Mesothelial cell of epicardium (in vitro differentiated cells): ENCODE results near the gene UBE2J2. TPM values are rescaled to one million over a fixed set of nuclear protein-coding genes. Genes with fewer than 3 reads are reported as not detected.

ENCODE experiments used
- DNase-seq, 2 experiments: peaks; one replicate each; pipeline ENCODE4 v3.0.0; 2021; ENCODE audit warnings: low spot score in 2 of 2; ENCODE audit not compliant: unreplicated experiment in 2 of 2
- H3K27ac Mint-ChIP-seq: 2 replicates; pipeline ENCODE4 v1.8.0; 2021; ENCODE audit warnings: mixed read lengths
- H3K27me3 Mint-ChIP-seq: 2 replicates; pipeline ENCODE4 v1.8.0; 2021; ENCODE audit warnings: low read depth, mixed read lengths
- H3K36me3 Mint-ChIP-seq: 2 replicates; pipeline ENCODE4 v1.8.0; 2021; ENCODE audit warnings: mixed read lengths
- H3K4me1 Mint-ChIP-seq: 2 replicates; pipeline ENCODE4 v1.8.0; 2021; ENCODE audit warnings: mixed read lengths
- H3K4me3 Mint-ChIP-seq: 2 replicates; pipeline ENCODE4 v1.8.0; 2021; ENCODE audit warnings: mild to moderate bottlenecking, moderate library complexity, mixed read lengths
- H3K9me3 Mint-ChIP-seq: 2 replicates; pipeline ENCODE4 v1.8.0; 2021; ENCODE audit warnings: mixed read lengths
- total RNA-seq: library from RNA; stranded (reverse); gene quantifications from 3 replicates; pipeline ENCODE4 v1.2.1, GENCODE V29; 2021
- TF ChIP-seq, protein P1 (sequence below): fragments of 200-600 bp; sonication (generic); IDR thresholded peaks from one replicate; pipeline ENCODE4 v1.5.0; 2021; ENCODE audit warnings: antibody characterized with exemption; ENCODE audit not compliant: unreplicated experiment

UBE2J2 gene
- total RNA-seq, 1 donor from 2014 or later, result 75.7 TPM

- Mint-ChIP-seq H3K27me3 (no peaks in the 10 kb centered on the region), H3K4me3 (no peak overlapping the region), H3K27ac (no peak overlapping the region), H3K4me1 (peaks cover 6% of the 10 kb centered on the region), H3K9me3 (no peaks in the 10 kb centered on the region), H3K36me3 (peaks cover 19% of the 10 kb centered on the region)
- TF ChIP-seq, protein P1, sequence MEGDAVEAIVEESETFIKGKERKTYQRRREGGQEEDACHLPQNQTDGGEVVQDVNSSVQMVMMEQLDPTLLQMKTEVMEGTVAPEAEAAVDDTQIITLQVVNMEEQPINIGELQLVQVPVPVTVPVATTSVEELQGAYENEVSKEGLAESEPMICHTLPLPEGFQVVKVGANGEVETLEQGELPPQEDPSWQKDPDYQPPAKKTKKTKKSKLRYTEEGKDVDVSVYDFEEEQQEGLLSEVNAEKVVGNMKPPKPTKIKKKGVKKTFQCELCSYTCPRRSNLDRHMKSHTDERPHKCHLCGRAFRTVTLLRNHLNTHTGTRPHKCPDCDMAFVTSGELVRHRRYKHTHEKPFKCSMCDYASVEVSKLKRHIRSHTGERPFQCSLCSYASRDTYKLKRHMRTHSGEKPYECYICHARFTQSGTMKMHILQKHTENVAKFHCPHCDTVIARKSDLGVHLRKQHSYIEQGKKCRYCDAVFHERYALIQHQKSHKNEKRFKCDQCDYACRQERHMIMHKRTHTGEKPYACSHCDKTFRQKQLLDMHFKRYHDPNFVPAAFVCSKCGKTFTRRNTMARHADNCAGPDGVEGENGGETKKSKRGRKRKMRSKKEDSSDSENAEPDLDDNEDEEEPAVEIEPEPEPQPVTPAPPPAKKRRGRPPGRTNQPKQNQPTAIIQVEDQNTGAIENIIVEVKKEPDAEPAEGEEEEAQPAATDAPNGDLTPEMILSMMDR, result no peak
- DNase-seq, result no peak
Measured at GRCh38 chr1:1225913-1226312, 47.7 kb downstream of the UBE2J2 start.

DNA sequence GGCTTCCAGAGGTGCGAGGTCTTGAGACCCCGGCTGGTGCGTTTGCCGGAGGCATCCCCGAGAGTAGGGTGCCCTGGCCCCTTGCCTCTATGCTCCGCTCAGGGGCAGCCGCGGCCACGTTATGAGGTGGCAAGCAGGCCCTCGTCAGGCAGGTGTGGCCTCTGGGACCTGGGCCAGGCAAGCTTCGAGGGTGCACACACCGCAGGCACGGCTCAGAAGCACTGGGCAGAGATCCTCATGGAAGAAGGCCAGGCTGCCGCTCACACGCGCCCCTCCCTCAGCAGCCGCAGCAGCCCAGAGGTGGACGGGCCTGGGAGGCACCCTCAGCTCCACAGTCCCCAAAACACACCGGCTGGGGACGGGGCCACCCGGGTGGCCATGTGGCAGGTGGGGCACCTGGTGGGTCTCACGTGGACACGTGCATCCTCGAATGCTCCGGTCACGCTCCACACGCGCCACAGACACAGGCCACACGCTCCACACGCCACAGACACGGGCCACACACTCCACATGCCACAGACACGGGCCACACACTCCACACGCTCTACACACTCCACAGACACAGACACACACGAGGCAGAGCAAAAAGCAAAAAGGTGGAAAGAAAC is 48.3 kb downstream of the UBE2J2 start:
- H3K27ac Mint-ChIP-seq, result no peak overlapping the region
- peaks cover 2% of the 10 kb centered on the region for H3K4me1 Mint-ChIP-seq
- no peaks in the 10 kb centered on the region for H3K27me3 Mint-ChIP-seq
- no peak overlapping the region for H3K4me3 Mint-ChIP-seq
- peaks cover 24% of the 10 kb centered on the region for H3K36me3 Mint-ChIP-seq
- DNase-seq, result no peak
- TF ChIP-seq, protein P1, result no peak
- H3K9me3 Mint-ChIP-seq, result no peaks in the 10 kb centered on the region

- Mint-ChIP-seq H3K9me3 (no peaks in the 10 kb centered on the region), H3K4me3 (no peak overlapping the region), H3K27ac (no peak overlapping the region), H3K36me3 (peaks cover 24% of the 10 kb centered on the region), H3K4me1 (no peaks in the 10 kb centered on the region), H3K27me3 (no peaks in the 10 kb centered on the region)
- TF ChIP-seq, protein P1, result no peak
- no peak for DNase-seq
Measured at GRCh38 chr1:1223891-1224290, 49.8 kb downstream of the UBE2J2 start.

DNA sequence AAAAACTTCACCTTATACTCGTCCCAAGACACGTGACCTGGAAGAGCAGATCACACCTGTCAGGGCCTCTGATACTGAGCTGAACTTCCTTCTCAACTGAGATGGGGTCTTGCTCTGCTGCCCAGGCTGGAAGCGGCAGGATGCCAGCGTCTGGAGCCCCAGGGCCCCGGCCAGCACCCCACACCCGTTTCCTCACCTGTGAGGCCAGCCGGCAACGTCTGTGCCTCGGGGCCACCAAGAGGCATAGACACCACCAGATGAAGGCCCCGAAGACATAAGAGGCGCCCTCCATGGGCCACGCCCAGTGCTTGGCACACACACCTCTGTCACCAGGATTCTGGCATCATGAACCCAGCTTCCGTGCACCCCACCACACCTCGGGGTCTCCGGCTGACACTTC is 50.3 kb downstream of the UBE2J2 start:
- Mint-ChIP-seq H3K4me3 (no peak overlapping the region), H3K27ac (no peak overlapping the region), H3K4me1 (no peaks in the 10 kb centered on the region), H3K36me3 (peaks cover 26% of the 10 kb centered on the region), H3K9me3 (no peaks in the 10 kb centered on the region), H3K27me3 (no peaks in the 10 kb centered on the region)
- TF ChIP-seq, protein P1, result no peak
- DNase-seq, result no peak

DNA sequence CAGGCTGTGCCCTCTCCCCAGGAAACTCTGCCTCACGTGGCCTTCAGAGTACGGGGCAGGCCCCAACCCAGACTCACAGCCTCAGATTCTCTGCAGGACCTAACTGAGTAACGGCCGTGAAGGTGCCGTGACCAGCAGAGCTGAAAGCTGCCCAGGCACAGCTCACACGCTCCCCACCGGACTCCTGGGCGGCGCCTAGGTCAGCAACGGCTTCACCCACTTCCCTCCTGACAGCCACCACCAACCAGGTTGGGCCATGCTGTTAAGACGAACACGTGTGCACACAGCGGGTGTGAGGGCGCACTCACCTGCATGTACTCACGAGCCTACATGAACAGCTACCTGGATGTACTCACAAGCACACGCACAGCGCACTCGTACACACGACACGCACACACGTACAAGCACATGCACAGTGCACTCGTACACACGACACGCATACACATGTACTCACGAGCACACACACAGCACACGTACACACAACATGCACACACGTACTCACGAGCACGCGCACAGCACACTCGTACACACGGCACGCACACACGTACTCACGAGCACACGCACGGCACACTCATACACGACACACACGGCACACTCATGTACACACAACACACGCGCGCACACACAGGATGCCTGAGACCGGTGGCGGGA is 51.0 kb downstream of the UBE2J2 start:
- Mint-ChIP-seq H3K27me3 (no peaks in the 10 kb centered on the region), H3K9me3 (no peaks in the 10 kb centered on the region), H3K4me1 (no peaks in the 10 kb centered on the region), H3K27ac (no peak overlapping the region), H3K36me3 (peaks cover 27% of the 10 kb centered on the region), H3K4me3 (no peak overlapping the region)
- TF ChIP-seq, protein P1, result no peak
- DNase-seq, result no peak
